ENCODE data around the gene KLK1.
"Not testable (repeated sequence)": the region's sequence is repeated elsewhere in the genome, so short reads cannot be mapped to it uniquely, and the experiment has no call there.

Gene KLK1

DNA sequence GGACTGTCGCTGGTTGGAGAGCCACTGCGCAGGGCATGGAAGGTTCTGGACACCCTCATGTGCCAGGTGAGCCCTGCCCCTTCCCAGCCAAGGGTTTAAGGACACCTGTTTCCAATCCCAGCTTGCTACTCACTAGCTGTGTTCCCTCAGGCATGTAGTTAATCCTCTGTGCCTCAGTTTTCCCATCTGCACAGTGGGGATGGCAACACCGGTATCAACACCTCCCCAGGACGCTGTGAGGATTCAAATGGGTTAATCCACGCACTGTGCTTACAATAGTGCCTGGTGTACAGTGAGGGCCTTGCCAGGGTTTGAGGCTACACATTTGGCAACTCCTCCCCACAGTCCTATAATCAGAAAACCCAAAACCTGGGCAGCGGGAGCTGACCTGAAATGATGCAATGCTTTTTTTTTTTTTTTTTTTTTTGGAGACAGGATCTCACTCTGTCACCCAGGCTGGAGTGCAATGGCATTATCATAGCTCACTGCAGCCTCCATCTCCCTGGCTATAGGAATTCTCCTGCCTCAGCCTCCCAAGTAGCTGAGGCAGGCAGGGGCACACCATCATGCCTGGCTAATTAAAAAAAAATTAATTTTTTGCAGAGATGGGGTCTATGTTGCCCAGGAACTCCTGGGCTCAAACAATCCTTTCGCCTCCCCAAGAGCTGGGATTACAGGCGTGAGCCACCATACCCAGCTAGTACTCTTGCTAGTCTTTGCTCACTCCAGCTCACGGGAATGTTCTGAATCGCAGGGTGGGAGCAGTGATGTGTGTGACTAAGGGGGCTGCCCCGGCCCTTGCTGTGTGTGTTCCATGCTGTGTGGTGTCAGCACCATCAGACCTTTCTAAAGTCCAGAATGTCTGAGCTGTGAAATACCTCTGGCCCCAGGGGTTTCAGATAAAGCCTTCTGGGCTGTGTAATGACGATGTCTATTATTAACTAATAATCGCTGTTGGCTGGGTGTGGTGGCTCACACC, 31.0 kb downstream of the KLK1 start:
- DNase-seq (ENCODE audit: low read depth): no peak

DNA sequence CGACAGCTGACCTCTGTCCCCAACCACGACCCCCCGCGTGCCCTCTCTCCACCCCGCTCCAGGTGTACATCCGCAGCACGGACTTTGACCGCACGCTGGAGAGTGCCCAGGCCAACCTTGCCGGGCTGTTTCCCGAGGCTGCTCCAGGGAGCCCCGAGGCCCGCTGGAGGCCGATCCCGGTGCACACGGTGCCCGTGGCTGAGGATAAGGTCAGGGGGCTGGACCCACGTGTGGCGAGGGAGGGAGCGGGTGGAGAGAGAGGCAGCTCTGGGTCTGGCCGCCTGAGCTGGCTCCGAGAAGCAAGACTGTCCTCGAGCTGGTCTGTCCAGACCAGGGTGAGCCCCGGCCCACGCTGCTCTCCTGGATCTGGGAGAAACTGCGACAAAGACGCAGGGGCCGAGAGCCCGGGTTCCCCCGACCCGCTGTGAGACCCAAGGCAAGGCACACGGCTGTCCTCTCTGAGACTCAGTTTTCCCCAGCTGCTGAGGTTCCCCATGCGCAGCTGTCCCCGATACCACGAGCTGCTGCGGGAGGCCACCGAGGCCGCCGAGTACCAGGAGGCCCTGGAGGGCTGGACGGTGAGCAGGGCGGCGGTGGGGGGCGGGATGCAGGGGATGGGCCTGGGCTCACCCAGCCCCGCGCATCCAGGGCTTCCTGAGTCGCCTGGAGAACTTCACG, 31.9 kb downstream of the KLK1 start:
- DNase-seq (ENCODE audit: low read depth): no peak

DNA sequence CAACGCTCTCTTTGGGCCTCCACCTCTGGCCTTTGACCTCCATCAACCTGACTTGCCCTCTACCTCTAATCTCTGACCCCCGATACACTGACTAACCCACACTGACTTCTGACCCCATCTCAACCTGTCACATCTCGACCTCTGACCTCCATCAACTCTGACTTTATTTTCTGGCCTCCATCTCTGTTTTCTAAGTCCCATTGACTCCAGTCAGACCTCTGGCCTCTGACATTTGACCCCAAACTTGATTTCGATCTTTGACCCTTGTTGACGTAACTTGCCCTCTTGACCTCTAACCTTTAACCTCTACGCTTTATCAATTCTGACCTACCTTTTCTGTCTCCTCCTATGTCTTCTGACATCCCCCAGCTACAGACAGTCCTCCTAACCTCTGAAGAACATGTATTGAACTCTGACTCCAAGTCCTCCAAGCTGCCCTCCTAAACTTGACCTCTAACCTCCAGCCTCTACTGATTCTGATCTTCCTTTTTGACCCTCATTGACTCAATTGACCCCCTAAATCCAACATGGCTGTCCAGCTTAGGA, 32.6 kb downstream of the KLK1 start:
- no peak for DNase-seq (ENCODE audit: low read depth)

DNA sequence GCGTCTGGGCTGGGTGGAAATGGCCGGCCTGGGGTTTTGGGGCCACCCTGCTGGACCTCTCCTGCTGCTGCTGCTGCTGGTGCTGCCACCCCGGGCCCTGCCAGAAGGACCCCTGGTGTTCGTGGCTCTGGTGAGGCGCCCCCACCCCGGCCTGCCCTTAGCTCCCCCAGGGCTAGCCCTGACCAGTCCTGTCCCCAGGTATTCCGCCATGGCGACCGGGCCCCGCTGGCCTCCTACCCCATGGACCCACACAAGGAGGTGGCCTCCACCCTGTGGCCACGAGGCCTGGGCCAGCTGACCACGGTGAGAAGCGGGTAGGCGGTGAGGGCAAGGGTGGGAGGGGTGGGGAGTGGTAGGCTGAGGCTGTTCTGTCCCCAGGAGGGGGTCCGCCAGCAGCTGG, 33.2 kb downstream of the KLK1 start, which contains the start of gene ACP4:
TSS of gene ACP4 (plus strand) at position 20 of the 400 bp plus-strand sequence. CDS start at position 20, 0 bp downstream.
- DNase-seq (ENCODE audit: low read depth): no peak

DNA sequence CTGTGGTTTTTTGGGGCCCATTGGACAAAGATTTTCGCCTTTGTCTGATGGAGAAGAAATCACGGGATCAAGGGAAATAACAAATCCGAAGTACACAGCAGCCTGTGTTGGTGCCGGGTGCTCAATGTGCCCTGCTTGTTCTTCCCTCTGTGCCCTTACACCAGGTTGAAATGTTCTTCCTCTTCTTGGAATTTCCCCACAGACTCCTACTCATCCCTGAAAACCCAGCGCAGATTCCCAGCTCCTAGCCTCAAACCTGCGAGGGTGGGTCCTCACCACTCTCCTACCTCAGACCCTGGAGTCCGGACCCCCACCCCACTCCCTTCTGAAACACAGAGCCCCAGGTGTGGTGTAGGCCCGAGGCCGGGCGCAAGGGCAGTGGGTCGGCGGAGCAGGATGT, 38.3 kb downstream of the KLK1 start:
- no peak for DNase-seq (ENCODE audit: low read depth)

DNA sequence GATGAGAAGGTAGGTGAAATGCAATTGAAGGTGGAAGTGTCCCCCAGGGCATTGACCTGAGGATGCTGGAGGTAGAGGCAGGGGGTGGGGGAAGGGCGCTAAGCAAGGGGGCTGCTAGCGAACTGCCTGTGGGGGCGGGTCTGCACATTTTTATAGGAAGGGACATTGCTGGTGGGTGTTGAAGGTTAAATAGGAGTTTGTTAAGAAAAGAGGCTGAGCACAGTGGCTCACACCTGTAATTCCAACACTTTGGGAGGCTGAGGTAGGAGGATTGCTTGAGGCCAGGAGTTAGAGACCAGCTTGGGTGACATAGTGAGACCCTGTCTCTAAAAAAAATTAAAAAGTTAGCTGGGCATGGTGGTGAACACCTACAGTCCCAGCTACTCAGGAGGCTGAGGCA, 38.9 kb downstream of the KLK1 start:
- no peak for DNase-seq (ENCODE audit: low read depth)

DNA sequence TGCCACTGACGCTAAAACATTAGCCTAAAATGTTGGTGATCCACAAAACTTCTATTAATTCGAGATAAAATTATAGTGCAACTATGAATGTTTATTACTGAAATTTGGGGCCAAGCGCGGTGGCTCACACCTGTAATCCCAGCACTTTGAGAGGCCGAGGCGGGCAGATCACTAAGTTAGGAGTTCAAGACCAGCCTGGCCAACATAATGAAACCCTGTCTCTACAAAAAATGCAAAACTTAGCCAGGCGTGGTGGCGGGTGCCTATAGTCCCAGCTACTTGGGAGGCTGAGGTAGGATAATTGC, 39.8 kb downstream of the KLK1 start:
- DNase-seq (ENCODE audit: low read depth): not testable (repeated sequence)

DNA sequence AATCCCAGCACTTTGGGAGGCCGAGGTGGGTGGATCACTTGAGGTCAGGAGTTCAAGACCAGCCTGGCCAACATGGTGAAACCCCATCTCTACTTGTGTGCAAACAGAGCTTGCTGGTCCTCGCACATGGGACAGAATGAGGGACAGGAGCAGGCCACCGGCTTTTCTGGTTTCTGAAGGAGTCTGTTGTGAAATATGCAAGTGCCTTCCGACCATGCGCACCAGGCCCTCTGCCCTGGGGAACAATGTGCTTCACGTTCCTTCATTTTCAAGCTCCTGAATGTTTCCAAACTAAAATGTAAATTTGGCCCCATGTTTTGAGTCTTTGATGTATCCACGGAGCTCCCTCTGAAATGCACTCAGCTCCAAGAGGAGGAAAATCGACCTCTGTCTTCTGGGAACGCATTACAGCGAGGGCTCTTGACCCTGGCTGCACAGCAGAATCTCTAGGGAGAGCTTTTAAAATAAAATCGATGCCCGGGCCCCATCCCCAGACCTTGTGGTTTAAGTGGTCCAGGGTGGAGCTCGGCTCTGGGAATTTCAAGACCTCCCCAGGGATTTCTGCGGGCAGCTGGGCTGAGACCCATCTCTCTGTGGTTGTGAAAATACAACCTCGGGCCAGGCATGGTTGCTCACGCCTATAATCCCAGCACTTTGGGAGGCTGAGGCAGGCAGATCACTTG, 42.7 kb downstream of the KLK1 start:
- DNase-seq (ENCODE audit: low read depth): no peak

DNA sequence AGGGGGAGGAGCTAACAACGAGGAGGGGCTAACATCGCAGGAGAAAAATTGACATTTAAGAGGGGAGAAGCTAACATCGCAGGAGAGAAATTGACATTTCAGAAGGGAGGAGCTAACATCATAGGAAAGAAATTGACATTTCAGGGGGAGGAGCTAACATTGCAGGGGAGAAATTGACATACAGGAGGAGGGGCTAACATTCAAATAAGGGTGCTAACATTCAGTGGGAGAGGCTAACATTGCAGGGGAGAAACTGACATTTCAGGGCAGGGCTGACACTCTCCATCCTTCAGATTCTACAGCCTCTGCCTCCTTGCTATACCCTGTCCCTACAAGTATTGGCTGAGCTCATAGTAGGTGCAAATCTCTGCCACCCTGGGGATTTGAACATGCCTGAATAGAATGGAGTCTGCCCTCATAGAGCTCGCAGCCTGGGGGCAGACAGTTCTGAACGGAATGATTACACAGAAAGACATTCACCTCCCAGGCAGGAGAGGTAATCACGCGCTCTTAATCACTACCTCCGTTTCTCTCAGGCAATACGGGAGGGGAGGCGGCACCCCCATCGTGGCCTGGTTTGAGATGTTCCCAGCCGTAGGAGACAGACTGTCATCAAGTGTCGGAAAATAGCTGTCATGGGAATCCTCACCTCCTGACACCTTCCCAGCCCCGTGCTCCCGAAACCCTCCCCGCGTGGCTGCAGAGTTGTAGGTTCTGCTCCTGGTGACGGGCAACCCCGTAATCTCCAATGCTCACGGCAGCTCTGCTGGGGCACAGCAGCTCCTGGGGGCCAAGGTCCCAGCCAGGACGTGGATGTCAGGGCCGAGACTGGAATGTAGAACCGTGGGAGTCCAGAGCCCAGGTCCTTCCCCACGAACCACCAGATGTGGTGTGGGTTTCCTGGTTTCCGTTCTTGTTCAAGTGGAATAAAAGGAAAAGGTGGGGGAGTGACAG, 43.8 kb downstream of the KLK1 start:
- DNase-seq (ENCODE audit: low read depth): no peak

DNA sequence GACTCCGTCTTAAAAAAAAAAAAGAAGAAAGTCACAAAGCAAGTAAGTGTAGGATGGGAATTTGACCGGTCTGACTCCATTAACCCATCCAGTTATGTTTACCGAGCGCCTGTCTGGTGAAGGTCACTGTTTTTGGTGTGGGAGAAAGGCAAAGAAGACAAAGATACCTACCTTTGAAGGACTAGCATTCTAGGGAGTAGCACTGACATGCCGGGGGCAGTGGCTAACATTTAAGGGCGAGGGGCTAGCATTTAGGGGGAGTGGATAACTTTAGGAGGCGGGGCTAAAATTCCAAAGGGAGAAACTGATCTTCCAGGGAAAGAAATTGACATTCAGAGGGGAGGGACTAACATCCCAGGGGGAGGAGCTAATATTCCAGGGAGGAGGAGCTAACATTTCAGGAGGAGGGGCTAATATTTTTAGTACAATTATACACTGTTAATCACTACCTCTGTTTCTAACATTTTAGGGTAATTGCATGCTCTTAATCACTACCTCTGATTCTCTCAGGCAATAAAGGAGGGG, 44.6 kb downstream of the KLK1 start:
- no peak for DNase-seq (ENCODE audit: low read depth)

DNA sequence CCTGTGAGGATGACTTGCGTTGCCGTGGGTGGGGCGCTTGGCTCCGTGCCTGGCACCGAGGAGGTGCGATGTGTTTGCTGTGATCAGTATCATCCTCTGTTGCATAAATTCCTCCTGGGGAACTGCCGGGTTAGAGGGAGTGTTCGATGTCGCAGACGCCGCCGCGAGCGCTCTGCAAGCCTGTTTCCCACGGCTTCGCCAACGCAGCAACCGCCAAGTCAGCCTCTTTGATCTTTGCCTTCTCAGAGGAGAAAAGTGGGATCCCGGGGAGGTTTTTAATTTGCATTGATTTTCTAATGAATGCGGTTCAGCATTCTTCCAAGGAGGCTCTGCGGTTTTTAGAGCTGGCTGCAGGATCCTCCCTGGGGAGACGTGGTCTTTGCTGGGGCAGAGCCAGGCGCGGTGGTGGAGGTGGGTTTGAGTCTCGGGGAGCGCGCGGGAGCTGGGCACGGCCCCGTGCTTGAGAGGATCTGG, 45.7 kb downstream of the KLK1 start:
- no peak for DNase-seq (ENCODE audit: low read depth)

DNA sequence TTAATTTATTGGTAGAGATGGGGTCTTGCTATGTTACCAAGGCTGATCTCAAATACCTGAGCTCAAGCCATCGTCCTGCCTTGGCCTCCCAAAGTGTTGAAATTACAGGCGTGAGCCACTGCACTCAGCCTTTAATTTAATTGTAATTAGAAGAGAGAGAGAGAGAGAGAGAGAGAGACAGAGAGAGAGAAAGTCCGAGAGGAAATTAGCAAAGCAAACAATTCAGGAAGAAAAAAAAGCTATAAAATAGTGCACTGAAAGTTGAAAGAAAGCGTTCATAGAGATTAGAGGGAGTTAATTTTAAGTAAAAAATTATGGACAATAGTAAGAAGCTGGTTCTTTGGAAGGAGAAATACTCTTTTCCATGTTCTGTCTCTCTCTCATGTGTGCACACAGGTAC, 46.3 kb downstream of the KLK1 start:
- no peak for DNase-seq (ENCODE audit: low read depth)

DNA sequence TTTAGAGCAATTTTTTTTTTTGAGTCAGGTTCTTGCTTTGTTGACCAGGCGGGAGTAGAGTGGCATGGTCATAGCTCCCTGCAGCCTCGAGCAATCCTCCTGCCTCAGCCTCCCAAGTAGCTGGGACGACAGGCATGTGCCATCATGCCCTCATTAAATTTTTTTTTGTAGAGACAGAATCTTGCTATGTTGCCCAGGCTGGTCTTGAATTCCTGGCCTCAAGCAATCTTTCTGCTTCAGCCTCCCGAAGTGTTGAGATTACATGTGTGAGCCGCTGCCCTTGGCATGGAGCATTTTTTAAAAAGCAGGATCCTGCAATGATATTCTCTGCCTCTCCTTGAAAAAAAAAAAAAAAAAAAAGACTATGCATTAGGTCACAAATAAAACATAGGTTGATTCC, 47.5 kb downstream of the KLK1 start:
- DNase-seq (ENCODE audit: low read depth): no peak

DNA sequence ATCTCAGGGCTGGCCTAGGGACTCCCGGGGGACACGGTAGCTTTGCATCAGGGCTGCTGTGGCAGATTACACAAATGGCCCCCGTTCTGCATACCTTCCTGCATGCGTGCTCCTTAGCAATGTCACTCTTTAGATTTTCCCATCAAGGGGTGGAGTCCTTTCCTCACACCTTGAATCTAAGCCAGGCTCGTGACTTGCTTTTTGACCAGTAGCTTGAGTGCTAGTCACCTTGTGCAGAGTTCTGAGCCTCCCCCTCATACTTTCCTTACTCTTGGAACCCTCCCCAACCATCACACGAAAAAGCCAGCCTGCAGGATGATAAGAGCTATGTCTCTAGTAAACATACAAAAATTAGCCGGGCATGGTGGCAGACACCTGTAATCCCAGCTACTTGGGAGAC, 50.1 kb downstream of the KLK1 start:
- DNase-seq (ENCODE audit: low read depth): not testable (repeated sequence)

DNA sequence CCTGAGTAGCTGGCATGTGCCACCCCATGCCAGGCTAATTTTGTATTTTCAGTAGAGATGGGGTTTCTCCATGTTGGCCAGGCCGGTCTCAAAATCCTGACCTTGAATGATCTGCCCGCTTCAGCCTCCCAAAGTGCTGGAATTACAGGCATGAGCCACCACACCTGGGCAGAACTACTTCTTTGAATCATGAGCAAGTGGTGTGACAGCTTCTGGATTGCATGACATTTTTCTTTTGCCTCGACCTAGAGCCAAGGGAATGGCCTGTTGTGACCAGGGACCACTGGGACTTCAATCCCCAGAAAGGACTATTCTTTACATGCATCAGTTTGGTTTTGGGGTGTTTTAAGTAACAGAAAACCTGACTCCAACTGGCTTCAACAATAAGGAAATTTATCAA, 50.7 kb downstream of the KLK1 start:
- not testable (repeated sequence) for DNase-seq (ENCODE audit: low read depth)

DNA sequence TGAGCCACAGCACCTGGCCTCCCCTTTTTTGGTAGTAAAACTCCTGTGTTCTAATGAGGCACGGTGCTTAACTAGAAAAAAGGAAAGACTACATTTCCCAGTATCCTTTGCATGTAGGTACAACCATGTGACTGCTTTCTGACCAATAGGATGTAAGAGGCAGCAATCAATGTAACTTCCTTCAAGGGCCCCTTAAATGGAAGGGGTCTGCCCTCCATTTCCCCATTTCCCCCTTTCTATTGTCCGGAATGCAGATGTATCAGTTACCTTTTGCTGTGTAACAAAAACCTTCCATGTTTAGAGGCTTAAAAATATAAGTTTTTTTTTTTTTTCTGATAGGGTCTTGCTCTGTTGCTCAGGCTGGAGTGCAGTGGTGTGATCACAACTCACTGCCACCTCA, 51.1 kb downstream of the KLK1 start:
- DNase-seq (ENCODE audit: low read depth): no peak

DNA sequence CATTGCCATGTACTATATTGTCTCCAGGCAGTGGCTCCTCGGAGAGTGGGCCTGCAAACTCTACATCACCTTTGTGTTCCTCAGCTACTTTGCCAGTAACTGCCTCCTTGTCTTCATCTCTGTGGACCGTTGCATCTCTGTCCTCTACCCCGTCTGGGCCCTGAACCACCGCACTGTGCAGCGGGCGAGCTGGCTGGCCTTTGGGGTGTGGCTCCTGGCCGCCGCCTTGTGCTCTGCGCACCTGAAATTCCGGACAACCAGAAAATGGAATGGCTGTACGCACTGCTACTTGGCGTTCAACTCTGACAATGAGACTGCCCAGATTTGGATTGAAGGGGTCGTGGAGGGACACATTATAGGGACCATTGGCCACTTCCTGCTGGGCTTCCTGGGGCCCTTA, 52.7 kb downstream of the KLK1 start:
- no peak for DNase-seq (ENCODE audit: low read depth)

DNA sequence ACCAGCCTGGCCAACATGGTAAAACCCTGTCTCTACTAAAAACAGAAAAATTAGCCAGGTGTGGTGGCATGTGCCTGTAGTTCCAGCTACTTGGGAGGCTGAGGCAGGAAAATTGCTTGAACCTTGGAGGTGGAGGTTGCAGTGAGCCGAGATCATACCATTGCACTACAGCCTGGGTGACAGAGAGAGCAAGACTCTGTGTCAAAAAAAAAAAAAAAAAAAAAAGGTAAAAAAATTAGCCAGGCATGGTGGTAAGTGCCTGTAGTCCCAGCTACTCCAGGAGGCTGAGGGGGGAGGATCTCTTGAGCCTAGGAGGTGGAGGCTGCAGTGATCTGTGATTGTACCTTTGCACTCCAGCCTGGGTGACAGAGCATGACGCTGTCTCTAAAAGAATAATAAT, 53.4 kb downstream of the KLK1 start, which contains the start of gene GPR32:
TSS of gene GPR32 (plus strand) at position 301 of the 400 bp plus-strand sequence. CDS start 137 bp downstream, outside the sequence.
- DNase-seq (ENCODE audit: low read depth): not testable (repeated sequence)

Data from activated T-helper 9 cell treated with anti-CD3 and anti-CD28 coated beads, Interleukin-2, amount 50 U/mL, for 16 hours (primary cell).